Sigmoid colon (tissue), 7 donors: ENCODE data around the gene ACKR2. TPM values are rescaled to one million over a fixed set of nuclear protein-coding genes. Genes with fewer than 3 reads are reported as not detected.

ENCODE experiments used
- DNase-seq: peaks from one replicate; pipeline ENCODE4 v3.0.0-alpha.2; 2019
- H3K27ac ChIP-seq, 4 donors: fragments of 200-600 bp; sonication (generic); one replicate each; pipeline ENCODE4 v1.5.1; 2016 to 2019; ENCODE audit warnings: mild to moderate bottlenecking in 1 of 4
- H3K27me3 ChIP-seq, 3 donors: fragments of 200-600 bp; sonication (generic); one replicate each; pipeline ENCODE4 v1.5.1; 2019; ENCODE audit warnings: mild to moderate bottlenecking in 1 of 3
- H3K36me3 ChIP-seq, 4 donors: fragments of 200-600 bp; sonication (generic); one replicate each; pipeline ENCODE4 v1.5.1; 2016 to 2019
- H3K4me1 ChIP-seq, 4 donors: fragments of 200-600 bp; sonication (generic); one replicate each; pipeline ENCODE4 v1.5.1; 2017 to 2019
- H3K4me3 ChIP-seq, 4 donors: fragments of 200-600 bp; sonication (generic); one replicate each; pipeline ENCODE4 v1.5.1; 2017 to 2019; ENCODE audit warnings: mild to moderate bottlenecking in 2 of 4, moderate library complexity in 1 of 4
- H3K9me3 ChIP-seq, 4 donors: fragments of 200-600 bp in 3 of 4; sonication (generic) in 3 of 4; one replicate each; pipeline versions ENCODE4 v1.5.1 to v1.6.1; 2013 to 2019
- CTCF ChIP-seq, 4 experiments: fragments of 450-650 bp in 3 of 4; fragments of 200-600 bp in 1 of 4; IDR thresholded peaks; one replicate each; pipeline ENCODE4 v1.5.1; 2016 to 2019; ENCODE audit warnings: antibody characterized with exemption in 4 of 4, mild to moderate bottlenecking in 3 of 4, moderate library complexity in 2 of 4
- EP300 ChIP-seq, 4 donors: sonication (generic); formaldehyde crosslinking; IDR thresholded peaks; one replicate each; pipeline ENCODE4 v1.6.1; 2017; ENCODE audit warnings: antibody characterized with exemption in 4 of 4
- POLR2A ChIP-seq, 2 donors: fragments of 450-650 bp; IDR thresholded peaks; one replicate each; pipeline ENCODE4 v1.6.1; 2016; ENCODE audit warnings: antibody characterized with exemption in 2 of 2, mild to moderate bottlenecking in 2 of 2, moderate library complexity in 2 of 2
- POLR2AphosphoS5 ChIP-seq, 4 donors: sonication (generic); formaldehyde crosslinking; IDR thresholded peaks; one replicate each; pipeline ENCODE4 v1.6.1; 2017; ENCODE audit warnings: antibody characterized with exemption in 4 of 4
- WGBS, 2 donors: extraction: QIAGEN DNeasy Blood & Tissue Kit; methylation state at CpG; one replicate each; pipeline ENCODE4 v1.1.7; 2013; 5-methylcytosine and 5-hydroxymethylcytosine counted together
- intact Hi-C: fragments of 100-400 bp; cut with DNase I; formaldehyde crosslinking; loops from one replicate; pipeline ENCODE4 v1.15.1; 2023
- polyA plus RNA-seq, 3 donors: library from polyadenylated mRNA; stranded (reverse); fragments of 200-250 nt; gene quantifications; one replicate each; pipeline ENCODE4 v1.2.3, GENCODE V29; 2013
- total RNA-seq, 4 donors: library from RNA; depleted of rRNA; stranded (reverse); fragments of >200 nt; gene quantifications; one replicate each; pipeline ENCODE4 v1.1.0, GENCODE V29; 2016
- donor health status: healthy with polysubstance abuse.
- donor health status: Bipolar disorder and iron deficiency.
- donor health status: healthy.

The ACKR2 gene
- total and polyA plus RNA-seq, 7 donors = 1.2 to 8.6 (median 1.9) TPM

GRCh38 chr3:42901073-42901415 lies 91.8 kb downstream of the ACKR2 start:
- Histone ChIP-seq H3K4me1 (peaks cover 0 to 7% (median 6%) of the 10 kb centered on the region in 4 donors), H3K27me3 (no peaks in the 10 kb centered on the region), H3K36me3 (no peaks in the 10 kb centered on the region), H3K4me3 (no peak overlapping the region), H3K9me3 (peaks cover 0 to 3% (median 0%) of the 10 kb centered on the region in 4 donors), H3K27ac (no peak overlapping the region)
- intact Hi-C loops = no loop called here
- 71 to 78% methylated on average over 3 of the region's 3 CpGs for WGBS, 2 donors
- TF ChIP-seq POLR2A (IDR thresholded peaks at IDR 0.05) (no peak), POLR2AphosphoS5 (IDR thresholded peaks at IDR 0.05) (no peak), CTCF (IDR thresholded peaks at IDR 0.05) (no peak), EP300 (IDR thresholded peaks at IDR 0.05) (no peak)
- no peak for DNase-seq

- peaks cover 0 to 3% (median 0%) of the 10 kb centered on the region in 4 donors for H3K9me3 ChIP-seq
- 87 to 92% methylated on average over 2 of the region's 2 CpGs for WGBS, 2 donors
- H3K27ac ChIP-seq = no peak overlapping the region
- no peaks in the 10 kb centered on the region for H3K36me3 ChIP-seq
- peaks cover 0 to 18% (median 14%) of the 10 kb centered on the region in 4 donors for H3K4me1 ChIP-seq
- no peak for DNase-seq
- no peak overlapping the region for H3K4me3 ChIP-seq
- intact Hi-C loops = no loop called here
- TF ChIP-seq EP300 (IDR thresholded peaks at IDR 0.05) (no peak), POLR2A (IDR thresholded peaks at IDR 0.05) (no peak), CTCF (IDR thresholded peaks at IDR 0.05) (no peak)
- no peaks in the 10 kb centered on the region for H3K27me3 ChIP-seq
Measured at GRCh38 chr3:42902257-42902656, 93.0 kb downstream of the ACKR2 start.

GRCh38 chr3:42904076-42904475 lies 94.8 kb downstream of the ACKR2 start:
- peaks cover 0 to 3% (median 0%) of the 10 kb centered on the region in 4 donors for H3K9me3 ChIP-seq
- no peak overlapping the region for H3K4me3 ChIP-seq
- peaks cover 0 to 20% (median 17%) of the 10 kb centered on the region in 4 donors for H3K4me1 ChIP-seq
- no peak for DNase-seq
- H3K27ac ChIP-seq = no peak overlapping the region
- no peaks in the 10 kb centered on the region for H3K27me3 ChIP-seq
- H3K36me3 ChIP-seq = peaks cover 0 to 13% (median 3%) of the 10 kb centered on the region in 4 donors
- 86 to 94% methylated on average over 1 of the region's 1 CpG for WGBS, 2 donors
- intact Hi-C loops = no loop called here
- TF ChIP-seq EP300 (IDR thresholded peaks at IDR 0.05) = no peak
- no peak for TF ChIP-seq POLR2AphosphoS5 (IDR thresholded peaks at IDR 0.05)
- TF ChIP-seq POLR2A (IDR thresholded peaks at IDR 0.05) = no peak
- TF ChIP-seq CTCF (IDR thresholded peaks at IDR 0.05) = no peak

GRCh38 chr3:42905740-42906069 lies 96.5 kb downstream of the ACKR2 start:
- peak overlapping the region; percentile 73 to 80 (median 78) for H3K27ac ChIP-seq
- H3K4me1 ChIP-seq = peaks cover 0 to 20% (median 17%) of the 10 kb centered on the region in 4 donors
- 5 to 10% methylated on average over 11 to 12 of the region's 12 CpGs for WGBS, 2 donors
- H3K4me3 ChIP-seq = peak overlapping the region; percentile 64 to 80 (median 68)
- H3K9me3 ChIP-seq = peaks cover 0 to 3% (median 0%) of the 10 kb centered on the region in 4 donors
- no peak for TF ChIP-seq CTCF (IDR thresholded peaks at IDR 0.05)
- TF ChIP-seq POLR2AphosphoS5 (IDR thresholded peaks at IDR 0.05) = no peak
- no peak for TF ChIP-seq POLR2A (IDR thresholded peaks at IDR 0.05)
- TF ChIP-seq EP300 (IDR thresholded peaks at IDR 0.05) = no peak
- DNase-seq = no peak
- H3K27me3 ChIP-seq = no peaks in the 10 kb centered on the region
- intact Hi-C loops = no loop called here
- H3K36me3 ChIP-seq = peaks cover 5 to 29% (median 11%) of the 10 kb centered on the region in 4 donors
